K562 (cell line): Measurements from ENCODE around the gene ADGRF1. TPM values are rescaled to one million over a fixed set of nuclear protein-coding genes. Genes with fewer than 3 reads are reported as not detected.

ENCODE experiments used
- ATAC-seq: fragments of 200-7000 bp; cut with Tn5 transposase; 3 replicates; pipeline ENCODE4 v1.9.1; 2020; ENCODE audit warnings: moderate library complexity
- BruUV-seq: library from RNA; stranded (reverse); fragments of 400-500 nt; replicated peaks from 2 replicates; lab custom pipeline; 2021; lab: Mats Ljungman, UMichigan
- CTCF ChIA-PET: fragments of 300-600 bp; formaldehyde crosslinking; extraction: SDS; loops from one replicate; lab custom pipeline; 2021; ENCODE audit warnings: low intra/inter-chr PET ratio; lab: Yijun Ruan, JAX
- POLR2A ChIA-PET: fragments of 300-600, 350-650 bp; sonication (Branson Sonifier 250); formaldehyde crosslinking; extraction: SDS; loops from one replicate; lab custom pipeline; 2021; ENCODE audit warnings: antibody characterized with exemption, inconsistent platforms; lab: Yijun Ruan, JAX
- DNase-seq, 4 experiments: peaks; one replicate each; pipeline versions ENCODE4 v3.0.0 to v3.0.0-alpha.2; 2011 to 2018; ENCODE audit warnings: low spot score in 3 of 4, mixed read lengths in 3 of 4; ENCODE audit errors: extremely low read depth in 1 of 4
- FAIRE-seq: peaks from 2 replicates; lab custom pipeline; 2011; peaks lifted over from hg19 to GRCh38; lab: Jason Lieb, UNC
- H2AFZ ChIP-seq: 2 replicates; pipeline ENCODE4 v1.6.0; 2011; ENCODE audit warnings: low read depth, low read length, control low read depth, inconsistent platforms
- H3K27ac ChIP-seq: fragments of 200-600 bp; 3 replicates; pipeline ENCODE4 v1.8.0; 2011; ENCODE audit warnings: low read depth, mild to moderate bottlenecking, control low read depth, inconsistent platforms, low read length, moderate library complexity, mixed read lengths; ENCODE audit errors: extremely low read depth
- H3K27me3 ChIP-seq, 2 experiments: fragments of 300-600 bp in 1 of 2; 2 replicates in 1 of 2; 3 replicates in 1 of 2; pipeline versions ENCODE4 v1.6.0 to v1.8.0; 2011; ENCODE audit warnings: inconsistent platforms in 2 of 2, low read length in 2 of 2, mild to moderate bottlenecking in 1 of 2, mixed read lengths in 1 of 2, moderate library complexity in 1 of 2; ENCODE audit not compliant: control insufficient read depth in 2 of 2, insufficient read depth in 2 of 2
- H3K36me3 ChIP-seq: fragments of 300-600 bp; 3 replicates; pipeline ENCODE4 v1.8.0; 2011; ENCODE audit warnings: mild to moderate bottlenecking, low read length, inconsistent platforms; ENCODE audit not compliant: control insufficient read depth, insufficient read depth
- H3K4me1 ChIP-seq, 2 experiments: fragments of 200-600 bp in 1 of 2; replicated peaks in 1 of 2; 2 replicates in 1 of 2; 3 replicates in 1 of 2; pipeline versions ENCODE4 v1.5.1 to v1.8.0; 2011; ENCODE audit warnings: inconsistent platforms in 2 of 2, low read length in 2 of 2, mild to moderate bottlenecking in 1 of 2, mixed read lengths in 1 of 2, moderate library complexity in 1 of 2; ENCODE audit not compliant: control insufficient read depth in 2 of 2, insufficient read depth in 2 of 2
- H3K4me2 ChIP-seq: 2 replicates; pipeline ENCODE4 v1.6.1; 2011; ENCODE audit warnings: low read length, control low read depth, inconsistent platforms, mixed read lengths; ENCODE audit not compliant: insufficient read depth
- H3K4me3 ChIP-seq: fragments of 200-600 bp; sonication (generic), shearing (Covaris generic); 2 replicates; pipeline ENCODE4 v1.5.1; 2016; ENCODE audit warnings: control low read depth, inconsistent platforms
- H3K79me2 ChIP-seq: fragments of 200-600 bp; 3 replicates; pipeline ENCODE4 v1.8.0; 2011; ENCODE audit warnings: low read length, inconsistent platforms; ENCODE audit not compliant: control insufficient read depth, insufficient read depth
- H3K9ac ChIP-seq, 2 experiments: 2 replicates each; pipeline versions ENCODE4 v1.6.0 to v1.6.1; 2011; ENCODE audit warnings: low read depth in 2 of 2, low read length in 2 of 2, control low read depth in 1 of 2, inconsistent platforms in 1 of 2, mild to moderate bottlenecking in 1 of 2, mixed read lengths in 1 of 2; ENCODE audit not compliant: insufficient read depth in 1 of 2
- H3K9me1 ChIP-seq: one replicate; pipeline ENCODE4 v1.6.0; 2011; ENCODE audit warnings: inconsistent platforms, mild to moderate bottlenecking, low read length, moderate library complexity; ENCODE audit not compliant: control insufficient read depth, insufficient read depth
- H3K9me3 ChIP-seq: replicated peaks from 2 replicates; pipeline ENCODE4 v1.5.1; 2011; ENCODE audit warnings: low read depth, low read length, inconsistent platforms; ENCODE audit not compliant: control insufficient read depth, insufficient read depth
- H4K20me1 ChIP-seq: replicated peaks from 2 replicates; pipeline ENCODE4 v1.6.1; 2011; ENCODE audit warnings: low read length, inconsistent platforms, mixed read lengths; ENCODE audit not compliant: control insufficient read depth, insufficient read depth
- BACH1 ChIP-seq: fragments of 200-800 bp; sonication (Bioruptor generic); IDR thresholded peaks from 2 replicates; pipeline ENCODE4 v1.6.1; 2016; ENCODE audit warnings: missing genetic modification characterization, missing compliant biosample characterization
- NBN ChIP-seq: fragments of 450-650 bp; IDR thresholded peaks from 2 replicates; pipeline ENCODE4 v1.6.1; 2016; ENCODE audit warnings: low read depth, mild to moderate bottlenecking
- NCOA6 ChIP-seq: fragments of 450-650 bp; IDR thresholded peaks from 2 replicates; pipeline ENCODE4 v1.6.1; 2017; ENCODE audit warnings: mild to moderate bottlenecking
- NFIC ChIP-seq: fragments of 450-650 bp; IDR thresholded peaks from 2 replicates; pipeline ENCODE4 v1.6.1; 2017; ENCODE audit warnings: mild to moderate bottlenecking, inconsistent platforms
- NFIX ChIP-seq: fragments of 250-450 bp; sonication (Bioruptor Pico); IDR thresholded peaks from 2 replicates; pipeline ENCODE4 v1.4.0; 2020; ENCODE audit warnings: low read depth, mild to moderate bottlenecking, moderate library complexity
- TARDBP ChIP-seq: fragments of 450-650 bp; IDR thresholded peaks from 2 replicates; pipeline ENCODE4 v1.6.1; 2016
- TEAD1 ChIP-seq, 2 experiments: fragments of 450-650 bp in 1 of 2; sonication (generic) in 1 of 2; formaldehyde crosslinking; IDR thresholded peaks; 2 replicates each; pipeline versions ENCODE4 v1.4.0 to v1.8.0; 2020 to 2022; ENCODE audit warnings: mild to moderate bottlenecking in 2 of 2, missing genetic modification reagents in 1 of 2
- TFAM ChIP-seq: fragments of 250-450 bp; sonication (Bioruptor Pico); conservative IDR thresholded peaks from 2 replicates; pipeline ENCODE4 v1.5.0; 2021; ENCODE audit warnings: mild to moderate bottlenecking, moderate library complexity
- ZFP36 ChIP-seq: fragments of 150-350 bp; IDR thresholded peaks from 2 replicates; pipeline ENCODE4 v1.6.1; 2018; ENCODE audit warnings: low read length, low read depth; ENCODE audit not compliant: partially characterized antibody
- ZNF511 ChIP-seq: sonication (generic); formaldehyde crosslinking; IDR thresholded peaks from 2 replicates; pipeline ENCODE4 v1.8.0; 2022; ENCODE audit warnings: mild to moderate bottlenecking, missing genetic modification reagents
- ZNF609 ChIP-seq: sonication (generic); formaldehyde crosslinking; IDR thresholded peaks from 2 replicates; pipeline ENCODE4 v1.8.1; 2023; ENCODE audit warnings: missing genetic modification reagents, mild to moderate bottlenecking, borderline replicate concordance
- WGBS: fragments of 100-300 bp; shearing (Covaris generic); methylation state at CpG from one replicate; pipeline ENCODE4 v1.1.6; 2016; ENCODE audit warnings: low coverage, mixed read lengths; ENCODE audit not compliant: insufficient coverage; ENCODE audit errors: missing lambda C conversion rate; 5-methylcytosine and 5-hydroxymethylcytosine counted together
- in situ Hi-C: fragments of 300-500 bp; cut with MboI; formaldehyde crosslinking; loops from 4 replicates; pipeline ENCODE4 v1.15.0; 2018; ENCODE audit warnings: inconsistent platforms, mixed read lengths
- intact Hi-C: fragments of 100-400 bp; cut with micrococcal nuclease; formaldehyde crosslinking; loops from 2 replicates; pipeline ENCODE4 v1.14.2; 2022
- polyA plus RNA-seq, 8 experiments: library from polyadenylated mRNA; depleted of rRNA in 4 of 8; stranded (reverse) in 5 of 8; unstranded in 3 of 8; fragments of >200 nt; fragmentation: Nextera tagmentation in 2 of 8; fragmentation: Illumina TruSeq in 1 of 8; extraction: Ambion mirVana in 2 of 8; extraction: Trizol in 1 of 8; gene quantifications; 2 replicates each; pipeline versions ENCODE4 v1.2.1 to v1.2.3, GENCODE V29; 2011 to 2014; ENCODE audit warnings: inconsistent platforms in 1 of 8, missing spikeins in 1 of 8
- total RNA-seq, 7 experiments: library from RNA; depleted of rRNA in 6 of 7; stranded (reverse); fragments of >200 nt in 6 of 7; fragmentation: Illumina TruSeq in 2 of 7; extraction: Trizol in 2 of 7; gene quantifications; 2 replicates each; pipeline versions ENCODE4 v1.2.1 to v1.2.3, GENCODE V29; 2011 to 2021; ENCODE audit warnings: low replicate concordance in 1 of 7

The ADGRF1 gene
- total and polyA plus RNA-seq, 9 of the 15 experiments (the other 6 are each of a cell fraction or from before 2014, with no cell fraction given), result not detected

- ATAC-seq (no peak), DNase-seq (no peak), FAIRE-seq (no peak)
- TF ChIP-seq NCOA6 (no peak), TFAM (CRISPR knock-in tag) (no peak), NFIX (no peak), TARDBP (no peak), NBN (no peak), NFIC (no peak), ZFP36 (no peak), ZNF609 (no peak), TEAD1 (CRISPR knock-in tag; IDR thresholded peaks at IDR 0.05) (no peak), ZNF511 (CRISPR knock-in tag) (no peak), BACH1 (no peak)
- in situ Hi-C loops (loop anchor here (25.0 kb wide), 1 partner anchor 917 kb away; no protein-coding TSS in a partner anchor), intact Hi-C loops (no loop called here)
- Histone ChIP-seq H3K36me3 (no peaks in the 10 kb centered on the region), H3K9me3 (no peaks in the 10 kb centered on the region), H3K27me3 (0 out of 5 replicates have a peak, but pooled peaks cover 0 to 6% of the 10 kb centered on the region in 2 experiments), H4K20me1 (no peaks in the 10 kb centered on the region), H3K9me1 (no peaks in the 10 kb centered on the region), H2AFZ (no peak overlapping the region), H3K9ac (no peak overlapping the region), H3K79me2 (no peaks in the 10 kb centered on the region), H3K4me2 (no peak overlapping the region), H3K4me3 (no peak overlapping the region), H3K27ac (no peak overlapping the region), H3K4me1 (no peaks in the 10 kb centered on the region)
- 1% methylated on average over 4 of the region's 4 CpGs for WGBS
- ChIA-PET CTCF (no interaction called here), POLR2A (no interaction called here)
- BruUV-seq, result no TSS peak
Measured at GRCh38 chr6:46979206-46979605, 62.9 kb downstream of the ADGRF1 start.
